HG03103 (cell line): Measurements from ENCODE around the gene DNM2.

Experiments
- ATAC-seq: cut with Tn5 transposase; IDR thresholded peaks from one replicate; pipeline ENCODE4 v1.9.1; 2021; ENCODE audit warnings: low read depth; ENCODE audit not compliant: unreplicated experiment

The DNM2 gene

GRCh38 chr19:10768936-10769335, 51.1 kb downstream of the DNM2 start:
- no peak for ATAC-seq

GRCh38 chr19:10769533-10770491, 51.9 kb downstream of the DNM2 start:
- ATAC-seq, result no peak

GRCh38 chr19:10773969-10774368, 56.1 kb downstream of the DNM2 start:
- ATAC-seq, result no peak

- no peak for ATAC-seq
These were observed 57.0 kb downstream of the DNM2 start for GRCh38 chr19:10774893-10775292.

- ATAC-seq, result no peak
These were observed 59.2 kb downstream of the DNM2 start for GRCh38 chr19:10776900-10777650.

GRCh38 chr19:10780368-10780767, 62.5 kb downstream of the DNM2 start:
- no peak for ATAC-seq

GRCh38 chr19:10782795-10783194, 64.9 kb downstream of the DNM2 start:
- no peak for ATAC-seq

- ATAC-seq, result no peak
These were observed 66.4 kb downstream of the DNM2 start for GRCh38 chr19:10784257-10784656.

- no peak for ATAC-seq
These were observed 70.3 kb downstream of the DNM2 start for GRCh38 chr19:10788146-10788545.

- no peak for ATAC-seq
These were observed 72.0 kb downstream of the DNM2 start for GRCh38 chr19:10789866-10790265.

- ATAC-seq, result no peak
These were observed 78.8 kb downstream of the DNM2 start for GRCh38 chr19:10796653-10797052.

- ATAC-seq, result no peak
These were observed 79.2 kb downstream of the DNM2 start for GRCh38 chr19:10797078-10797477.

GRCh38 chr19:10797541-10798256, 79.8 kb downstream of the DNM2 start:
- no peak for ATAC-seq

- ATAC-seq, result no peak
These were observed 82.6 kb downstream of the DNM2 start for GRCh38 chr19:10800488-10800887.

- ATAC-seq, result no peak
These were observed 84.6 kb downstream of the DNM2 start for GRCh38 chr19:10802479-10802878.

GRCh38 chr19:10803252-10803651, 85.4 kb downstream of the DNM2 start:
- no peak for ATAC-seq

- no peak for ATAC-seq
These were observed 87.3 kb downstream of the DNM2 start for GRCh38 chr19:10805065-10805757.

- no peak for ATAC-seq
These were observed 87.9 kb downstream of the DNM2 start for GRCh38 chr19:10805758-10806247.

- ATAC-seq, result no peak
These were observed 91.2 kb downstream of the DNM2 start for GRCh38 chr19:10808937-10809649.
